HFFc6 (cell line): ENCODE results near the gene CLSTN2. TPM values are rescaled to one million over a fixed set of nuclear protein-coding genes. Genes with fewer than 3 reads are reported as not detected.
"Not testable (repeated sequence)": the region's sequence is repeated elsewhere in the genome, so short reads cannot be mapped to it uniquely, and the experiment has no call there.

Experiments
- DNase-seq: peaks from one replicate; pipeline ENCODE4 v3.0.0-alpha.2; 2018
- H3K27ac Mint-ChIP-seq: 2 replicates; pipeline ENCODE4 v1.8.0; 2020; ENCODE audit warnings: mild to moderate bottlenecking, mixed read lengths
- H3K27me3 Mint-ChIP-seq: 2 replicates; pipeline ENCODE4 v1.8.0; 2021; ENCODE audit warnings: mild to moderate bottlenecking, moderate library complexity, mixed read lengths; ENCODE audit not compliant: insufficient read depth
- H3K36me3 Mint-ChIP-seq: 2 replicates; pipeline ENCODE4 v1.8.0; 2021; ENCODE audit warnings: low read depth, mixed read lengths
- H3K4me1 Mint-ChIP-seq: 2 replicates; pipeline ENCODE4 v1.8.0; 2020; ENCODE audit warnings: low read depth, mixed read lengths
- H3K4me3 Mint-ChIP-seq: 2 replicates; pipeline ENCODE4 v1.8.0; 2020; ENCODE audit warnings: mild to moderate bottlenecking, moderate library complexity, mixed read lengths
- H3K9me3 Mint-ChIP-seq: 2 replicates; pipeline ENCODE4 v1.8.0; 2020; ENCODE audit warnings: mild to moderate bottlenecking, mixed read lengths
- CTCF ChIP-seq: fragments of 200-600 bp; sonication (generic); IDR thresholded peaks from 2 replicates; pipeline ENCODE4 v1.5.0; 2021; ENCODE audit warnings: antibody characterized with exemption, mild to moderate bottlenecking
- total RNA-seq, 6 experiments: library from RNA; stranded (reverse); fragmentation: NEBNext Ultra II Directional; extraction: Animal tissue kit (Norgen Biotek cat#: 25700); gene quantifications; 2 replicates in 1 of 6; 3 replicates in 5 of 6; pipeline ENCODE4 v1.2.3, GENCODE V29; 2021

CLSTN2 gene
- total RNA-seq, 6 experiments from 2014 or later = 0.05 TPM; not detected in 5

DNA sequence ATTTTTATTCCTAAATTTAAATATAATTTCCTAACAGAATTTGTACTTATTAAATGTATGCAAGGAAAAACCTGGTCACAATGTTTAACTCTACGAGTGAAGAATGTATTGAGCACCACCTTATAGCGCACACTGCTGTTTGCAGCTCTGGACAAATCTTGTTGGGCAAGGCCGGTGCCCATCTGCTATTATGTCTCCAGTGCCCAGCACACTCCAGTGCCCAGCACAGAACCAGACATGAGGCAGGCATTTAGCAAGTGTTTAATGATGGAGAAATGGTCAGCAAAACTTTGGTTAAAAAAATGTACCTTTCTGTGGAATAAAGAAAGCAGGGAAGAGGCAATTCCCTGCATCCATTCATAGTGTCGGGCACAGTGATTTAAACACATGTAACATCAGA lies 488.2 kb downstream of the CLSTN2 start:
- Mint-ChIP-seq H3K27me3 (no peaks in the 10 kb centered on the region), H3K4me1 (no peaks in the 10 kb centered on the region; the same call in 1 of the 2 replicates), H3K36me3 (no peaks in the 10 kb centered on the region), H3K9me3 (peaks cover 40% of the 10 kb centered on the region), H3K27ac (no peak overlapping the region), H3K4me3 (no peak overlapping the region)
- no peak for TF ChIP-seq CTCF
- DNase-seq = no peak

DNA sequence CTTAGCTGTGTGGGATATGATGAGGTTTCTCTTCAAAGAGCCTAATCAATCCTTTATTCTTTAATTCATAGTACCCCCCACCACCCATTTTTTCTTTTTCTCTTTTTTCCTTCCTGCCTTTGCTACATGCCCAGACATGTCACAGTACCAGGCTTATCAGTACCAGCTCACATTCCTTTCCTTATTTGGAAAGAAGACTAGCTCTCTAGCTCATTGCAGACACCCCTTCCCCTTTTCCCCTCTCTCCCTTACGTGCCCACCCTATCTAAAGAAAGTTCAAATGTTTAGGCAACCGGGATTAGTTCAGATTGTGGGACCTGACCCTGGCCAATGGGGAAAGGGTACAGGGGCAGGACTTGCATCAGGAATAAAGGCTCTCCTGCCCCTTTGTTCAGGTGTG lies 488.6 kb downstream of the CLSTN2 start:
- H3K36me3 Mint-ChIP-seq, H3K4me1 Mint-ChIP-seq, DNase-seq, H3K27me3 Mint-ChIP-seq, H3K27ac Mint-ChIP-seq, H3K4me3 Mint-ChIP-seq: not testable (repeated sequence)
- peaks cover 43% of the 10 kb centered on the region for H3K9me3 Mint-ChIP-seq

GRCh38 chr3:140424211-140424610 lies 489.2 kb downstream of the CLSTN2 start:
- H3K27ac Mint-ChIP-seq = no peak overlapping the region

DNA sequence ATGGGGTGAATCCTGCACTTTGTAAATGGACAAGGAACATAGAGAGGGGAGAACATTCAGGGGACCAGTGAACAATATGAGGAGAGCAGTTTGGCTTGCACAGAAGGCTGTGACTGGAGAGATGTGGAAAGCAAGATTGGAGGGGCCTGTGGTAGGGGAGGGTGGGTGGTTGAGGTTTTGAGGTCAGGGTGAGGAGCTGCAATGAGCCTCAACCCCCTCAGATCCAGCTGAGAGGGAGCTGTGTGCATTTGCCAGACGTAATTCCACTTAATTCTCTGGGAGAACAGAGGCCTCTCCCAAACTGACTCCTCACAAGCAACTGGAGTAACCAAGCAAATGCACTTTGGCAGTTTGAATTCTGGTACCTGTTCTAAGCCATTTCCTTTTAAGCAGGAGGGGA lies 489.7 kb downstream of the CLSTN2 start:
- peaks cover 50% of the 10 kb centered on the region for H3K9me3 Mint-ChIP-seq
- no peaks in the 10 kb centered on the region; the same call in 1 of the 2 replicates for H3K4me1 Mint-ChIP-seq
- H3K27ac Mint-ChIP-seq = no peak overlapping the region
- H3K27me3 Mint-ChIP-seq = no peaks in the 10 kb centered on the region
- no peak for DNase-seq
- H3K36me3 Mint-ChIP-seq = no peaks in the 10 kb centered on the region
- no peak overlapping the region for H3K4me3 Mint-ChIP-seq
- TF ChIP-seq CTCF = no peak

More at GRCh38 chr3:140424211-140424610, 489.2 kb downstream of the CLSTN2 start:
- TF ChIP-seq CTCF = no peak
- DNase-seq = no peak
- H3K4me1 Mint-ChIP-seq = no peaks in the 10 kb centered on the region; the same call in 1 of the 2 replicates
- H3K4me3 Mint-ChIP-seq = no peak overlapping the region
- peaks cover 47% of the 10 kb centered on the region for H3K9me3 Mint-ChIP-seq
- no peaks in the 10 kb centered on the region for H3K36me3 Mint-ChIP-seq
- no peaks in the 10 kb centered on the region for H3K27me3 Mint-ChIP-seq

GRCh38 chr3:140427786-140428185 lies 492.8 kb downstream of the CLSTN2 start:
- no peak overlapping the region for H3K27ac Mint-ChIP-seq
- H3K36me3 Mint-ChIP-seq = no peaks in the 10 kb centered on the region
- no peaks in the 10 kb centered on the region for H3K4me1 Mint-ChIP-seq
- no peak overlapping the region for H3K4me3 Mint-ChIP-seq
- no peak for TF ChIP-seq CTCF
- peaks cover 62% of the 10 kb centered on the region for H3K9me3 Mint-ChIP-seq
- DNase-seq = no peak
- H3K27me3 Mint-ChIP-seq = no peaks in the 10 kb centered on the region

DNA sequence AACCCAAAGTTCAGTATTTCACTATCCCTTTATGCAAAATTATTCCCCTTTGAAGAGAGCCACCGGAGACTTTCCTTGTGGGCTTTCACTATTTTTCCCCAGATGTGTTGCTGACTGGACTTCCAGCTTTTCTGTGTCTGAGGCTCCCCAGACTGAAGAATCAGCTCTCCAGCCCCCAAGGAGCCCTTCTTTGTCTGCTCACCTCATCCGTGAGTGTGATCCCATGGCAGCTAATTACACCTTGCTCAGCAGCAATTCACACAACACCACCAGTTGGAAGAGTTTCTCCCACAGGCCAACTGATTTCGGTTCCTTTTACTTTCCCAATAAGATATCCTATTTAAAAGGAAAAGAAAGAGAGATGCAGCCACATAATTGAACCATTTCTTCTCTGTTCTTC lies 493.4 kb downstream of the CLSTN2 start:
- TF ChIP-seq CTCF = no peak
- Mint-ChIP-seq H3K4me3 (no peak overlapping the region), H3K27ac (no peak overlapping the region), H3K27me3 (no peaks in the 10 kb centered on the region), H3K9me3 (peaks cover 63% of the 10 kb centered on the region), H3K36me3 (no peaks in the 10 kb centered on the region), H3K4me1 (no peaks in the 10 kb centered on the region)
- no peak for DNase-seq
